K562 (cell line): ENCODE data around the gene KCNQ2. TPM values are rescaled to one million over a fixed set of nuclear protein-coding genes. Genes with fewer than 3 reads are reported as not detected.

Experiments used
- ATAC-seq: fragments of 200-7000 bp; cut with Tn5 transposase; 3 replicates; pipeline ENCODE4 v1.9.1; 2020; ENCODE audit warnings: moderate library complexity
- BruUV-seq: library from RNA; stranded (reverse); fragments of 400-500 nt; replicated peaks from 2 replicates; lab custom pipeline; 2021; lab: Mats Ljungman, UMichigan
- CTCF ChIA-PET: fragments of 300-600 bp; formaldehyde crosslinking; extraction: SDS; loops from one replicate; lab custom pipeline; 2021; ENCODE audit warnings: low intra/inter-chr PET ratio; lab: Yijun Ruan, JAX
- POLR2A ChIA-PET: fragments of 300-600, 350-650 bp; sonication (Branson Sonifier 250); formaldehyde crosslinking; extraction: SDS; loops from one replicate; lab custom pipeline; 2021; ENCODE audit warnings: antibody characterized with exemption, inconsistent platforms; lab: Yijun Ruan, JAX
- DNase-seq, 4 experiments: peaks; one replicate each; pipeline versions ENCODE4 v3.0.0 to v3.0.0-alpha.2; 2011 to 2018; ENCODE audit warnings: low spot score in 3 of 4, mixed read lengths in 3 of 4; ENCODE audit errors: extremely low read depth in 1 of 4
- FAIRE-seq: peaks from 2 replicates; lab custom pipeline; 2011; peaks lifted over from hg19 to GRCh38; lab: Jason Lieb, UNC
- H2AFZ ChIP-seq: 2 replicates; pipeline ENCODE4 v1.6.0; 2011; ENCODE audit warnings: low read depth, low read length, control low read depth, inconsistent platforms
- H3K27ac ChIP-seq: fragments of 200-600 bp; 3 replicates; pipeline ENCODE4 v1.8.0; 2011; ENCODE audit warnings: low read depth, mild to moderate bottlenecking, control low read depth, inconsistent platforms, low read length, moderate library complexity, mixed read lengths; ENCODE audit errors: extremely low read depth
- H3K27me3 ChIP-seq, 2 experiments: fragments of 300-600 bp in 1 of 2; 2 replicates in 1 of 2; 3 replicates in 1 of 2; pipeline versions ENCODE4 v1.6.0 to v1.8.0; 2011; ENCODE audit warnings: inconsistent platforms in 2 of 2, low read length in 2 of 2, mild to moderate bottlenecking in 1 of 2, mixed read lengths in 1 of 2, moderate library complexity in 1 of 2; ENCODE audit not compliant: control insufficient read depth in 2 of 2, insufficient read depth in 2 of 2
- H3K36me3 ChIP-seq: fragments of 300-600 bp; 3 replicates; pipeline ENCODE4 v1.8.0; 2011; ENCODE audit warnings: mild to moderate bottlenecking, low read length, inconsistent platforms; ENCODE audit not compliant: control insufficient read depth, insufficient read depth
- H3K4me1 ChIP-seq, 2 experiments: fragments of 200-600 bp in 1 of 2; replicated peaks in 1 of 2; 2 replicates in 1 of 2; 3 replicates in 1 of 2; pipeline versions ENCODE4 v1.5.1 to v1.8.0; 2011; ENCODE audit warnings: inconsistent platforms in 2 of 2, low read length in 2 of 2, mild to moderate bottlenecking in 1 of 2, mixed read lengths in 1 of 2, moderate library complexity in 1 of 2; ENCODE audit not compliant: control insufficient read depth in 2 of 2, insufficient read depth in 2 of 2
- H3K4me2 ChIP-seq: 2 replicates; pipeline ENCODE4 v1.6.1; 2011; ENCODE audit warnings: low read length, control low read depth, inconsistent platforms, mixed read lengths; ENCODE audit not compliant: insufficient read depth
- H3K4me3 ChIP-seq: fragments of 200-600 bp; sonication (generic), shearing (Covaris generic); 2 replicates; pipeline ENCODE4 v1.5.1; 2016; ENCODE audit warnings: control low read depth, inconsistent platforms
- H3K79me2 ChIP-seq: fragments of 200-600 bp; 3 replicates; pipeline ENCODE4 v1.8.0; 2011; ENCODE audit warnings: low read length, inconsistent platforms; ENCODE audit not compliant: control insufficient read depth, insufficient read depth
- H3K9ac ChIP-seq, 2 experiments: 2 replicates each; pipeline versions ENCODE4 v1.6.0 to v1.6.1; 2011; ENCODE audit warnings: low read depth in 2 of 2, low read length in 2 of 2, control low read depth in 1 of 2, inconsistent platforms in 1 of 2, mild to moderate bottlenecking in 1 of 2, mixed read lengths in 1 of 2; ENCODE audit not compliant: insufficient read depth in 1 of 2
- H3K9me1 ChIP-seq: one replicate; pipeline ENCODE4 v1.6.0; 2011; ENCODE audit warnings: inconsistent platforms, mild to moderate bottlenecking, low read length, moderate library complexity; ENCODE audit not compliant: control insufficient read depth, insufficient read depth
- H3K9me3 ChIP-seq: replicated peaks from 2 replicates; pipeline ENCODE4 v1.5.1; 2011; ENCODE audit warnings: low read depth, low read length, inconsistent platforms; ENCODE audit not compliant: control insufficient read depth, insufficient read depth
- H4K20me1 ChIP-seq: replicated peaks from 2 replicates; pipeline ENCODE4 v1.6.1; 2011; ENCODE audit warnings: low read length, inconsistent platforms, mixed read lengths; ENCODE audit not compliant: control insufficient read depth, insufficient read depth
- BCL6 ChIP-seq: fragments of 250-450 bp; sonication (Bioruptor Pico); IDR thresholded peaks from 2 replicates; pipeline ENCODE4 v1.4.0; 2020
- BCOR ChIP-seq: fragments of 450-650 bp; IDR thresholded peaks from 2 replicates; pipeline ENCODE4 v1.6.1; 2016
- ETV6 ChIP-seq, 3 experiments: fragments of 150-350 bp in 1 of 3; sonication (generic) in 1 of 3; formaldehyde crosslinking in 1 of 3; IDR thresholded peaks; 2 replicates each; pipeline versions ENCODE4 v1.6.1 to v1.8.0; 2014 to 2022; ENCODE audit warnings: borderline replicate concordance in 2 of 3, low read depth in 2 of 3, antibody characterized with exemption in 1 of 3, low read length in 1 of 3, mild to moderate bottlenecking in 1 of 3, missing genetic modification reagents in 1 of 3
- MIER1 ChIP-seq: fragments of 450-650 bp; IDR thresholded peaks from 2 replicates; pipeline ENCODE4 v1.6.1; 2016; ENCODE audit warnings: antibody characterized with exemption, mild to moderate bottlenecking, low read depth
- SAP30 ChIP-seq: fragments of 200-600 bp; sonication (generic); IDR thresholded peaks from 2 replicates; pipeline ENCODE4 v1.6.1; 2012; ENCODE audit warnings: borderline replicate concordance, low read depth, mild to moderate bottlenecking, moderate library complexity, low read length, control low read depth, inconsistent platforms; ENCODE audit not compliant: insufficient read depth, poor library complexity, severe bottlenecking
- TOE1 ChIP-seq, 2 experiments: fragments of 450-650 bp in 1 of 2; sonication (generic) in 1 of 2; formaldehyde crosslinking in 1 of 2; IDR thresholded peaks; 2 replicates each; pipeline versions ENCODE4 v1.7.1 to v1.8.0; 2016 to 2022; ENCODE audit warnings: borderline replicate concordance in 2 of 2, mild to moderate bottlenecking in 2 of 2, antibody characterized with exemption in 1 of 2, inconsistent platforms in 1 of 2, low read depth in 1 of 2, missing genetic modification reagents in 1 of 2, moderate library complexity in 1 of 2
- ZBTB8A ChIP-seq: fragments of 450-650 bp; IDR thresholded peaks from 2 replicates; pipeline ENCODE4 v1.6.1; 2018; ENCODE audit warnings: mild to moderate bottlenecking, moderate library complexity; ENCODE audit not compliant: partially characterized antibody
- ZNF668 ChIP-seq: fragments of 250-450 bp; sonication (Bioruptor Pico); IDR thresholded peaks from 2 replicates; pipeline ENCODE4 v1.8.0; 2022; ENCODE audit warnings: mild to moderate bottlenecking, inconsistent platforms
- ZNF780A ChIP-seq: fragments of 250-450 bp; sonication (Bioruptor Pico); IDR thresholded peaks from 2 replicates; pipeline ENCODE4 v1.5.0; 2021; ENCODE audit warnings: mild to moderate bottlenecking
- WGBS: fragments of 100-300 bp; shearing (Covaris generic); methylation state at CpG from one replicate; pipeline ENCODE4 v1.1.6; 2016; ENCODE audit warnings: low coverage, mixed read lengths; ENCODE audit not compliant: insufficient coverage; ENCODE audit errors: missing lambda C conversion rate; 5-methylcytosine and 5-hydroxymethylcytosine counted together
- in situ Hi-C: fragments of 300-500 bp; cut with MboI; formaldehyde crosslinking; loops from 4 replicates; pipeline ENCODE4 v1.15.0; 2018; ENCODE audit warnings: inconsistent platforms, mixed read lengths
- intact Hi-C: fragments of 100-400 bp; cut with micrococcal nuclease; formaldehyde crosslinking; loops from 2 replicates; pipeline ENCODE4 v1.14.2; 2022
- polyA plus RNA-seq, 8 experiments: library from polyadenylated mRNA; depleted of rRNA in 4 of 8; stranded (reverse) in 5 of 8; unstranded in 3 of 8; fragments of >200 nt; fragmentation: Nextera tagmentation in 2 of 8; fragmentation: Illumina TruSeq in 1 of 8; extraction: Ambion mirVana in 2 of 8; extraction: Trizol in 1 of 8; gene quantifications; 2 replicates each; pipeline versions ENCODE4 v1.2.1 to v1.2.3, GENCODE V29; 2011 to 2014; ENCODE audit warnings: inconsistent platforms in 1 of 8, missing spikeins in 1 of 8
- total RNA-seq, 7 experiments: library from RNA; depleted of rRNA in 6 of 7; stranded (reverse); fragments of >200 nt in 6 of 7; fragmentation: Illumina TruSeq in 2 of 7; extraction: Trizol in 2 of 7; gene quantifications; 2 replicates each; pipeline versions ENCODE4 v1.2.1 to v1.2.3, GENCODE V29; 2011 to 2021; ENCODE audit warnings: low replicate concordance in 1 of 7
- TF ChIP-seq, protein P1 (sequence below): fragments of 250-450 bp; sonication (Bioruptor Pico); IDR thresholded peaks from 2 replicates; pipeline ENCODE4 v1.5.0; 2021; ENCODE audit warnings: mild to moderate bottlenecking, moderate library complexity
- TF ChIP-seq, protein P2 (sequence below): fragments of 450-650 bp; IDR thresholded peaks from one replicate; pipeline ENCODE4 v1.6.1; 2018; ENCODE audit warnings: mild to moderate bottlenecking, moderate library complexity; ENCODE audit not compliant: partially characterized antibody
- TF ChIP-seq, protein P3 (sequence below): sonication (generic); formaldehyde crosslinking; IDR thresholded peaks from 2 replicates; pipeline ENCODE4 v1.5.0; 2020; ENCODE audit warnings: missing genetic modification reagents

The KCNQ2 gene
- total and polyA plus RNA-seq, 9 of the 15 experiments (the other 6 are each of a cell fraction or from before 2014, with no cell fraction given), result 0.13 to 0.16 TPM; not detected in 7

DNA sequence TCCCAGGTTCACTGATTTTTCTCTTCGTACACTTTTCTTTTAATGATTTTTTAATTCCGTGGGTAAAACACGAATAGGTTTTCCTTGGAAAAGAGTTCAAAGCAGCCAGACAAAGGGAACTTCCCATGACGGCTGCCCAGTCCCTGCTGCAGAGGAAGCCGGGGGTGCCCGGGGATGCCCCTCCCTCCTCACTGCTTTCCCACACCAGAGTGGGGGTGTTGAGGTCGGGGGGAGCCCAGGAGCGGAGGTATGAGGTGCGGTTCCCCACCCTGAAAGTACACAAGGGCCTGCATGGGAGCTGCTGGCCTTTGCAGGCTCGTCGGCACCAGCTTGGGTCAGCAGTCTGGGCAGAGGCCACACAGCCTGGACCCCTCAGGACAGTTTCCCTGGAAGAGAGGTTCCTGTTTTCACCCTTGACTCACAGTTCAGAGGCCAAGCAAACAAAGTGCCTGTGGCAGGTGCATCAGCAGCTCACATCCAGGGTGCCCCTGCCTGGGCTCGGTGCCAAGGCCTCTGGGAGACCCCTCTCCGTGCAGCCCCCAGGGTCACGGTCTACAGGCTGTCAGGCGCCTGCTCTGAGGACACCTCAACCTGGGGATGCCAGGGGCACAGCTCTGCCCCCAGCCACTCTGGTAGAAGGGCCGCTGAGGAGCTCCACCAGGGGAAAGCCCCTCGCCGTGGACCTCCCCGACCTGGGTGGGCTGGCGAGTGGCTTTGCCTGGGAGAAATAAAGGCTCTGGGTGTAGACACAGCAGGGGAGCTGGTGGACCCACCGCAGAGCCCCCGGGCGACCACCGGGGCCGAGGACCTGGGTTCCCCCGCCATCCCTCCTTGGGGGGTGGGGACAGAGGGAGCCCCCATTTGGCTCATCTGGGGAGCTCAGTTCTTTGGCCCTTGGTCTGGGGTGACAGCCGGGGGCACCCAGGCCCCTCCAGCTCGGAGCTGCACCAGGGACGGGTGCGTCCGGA is 95.9 kb downstream of the KCNQ2 start (continued):
- TF ChIP-seq MIER1, result no peak

DNA sequence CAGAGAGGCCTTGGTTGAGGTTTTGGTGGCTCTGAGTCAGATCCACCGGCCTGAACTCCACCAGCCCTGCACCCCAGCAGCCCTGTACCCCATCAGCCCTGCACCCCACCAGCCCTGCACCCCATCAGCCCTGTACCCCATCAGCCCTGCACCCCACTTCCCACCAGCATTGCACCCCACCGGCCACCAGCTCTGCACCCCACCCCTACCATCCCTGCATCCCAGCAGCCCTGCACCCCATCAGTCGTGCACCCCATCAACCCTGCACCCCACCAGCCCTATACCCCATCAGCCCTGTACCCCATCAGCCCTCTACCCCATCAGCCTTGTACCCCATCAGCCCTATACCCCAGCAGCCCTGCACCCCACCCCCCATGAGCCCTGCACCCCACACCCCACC is 97.0 kb downstream of the KCNQ2 start:
- H3K9ac ChIP-seq, result no peak overlapping the region
- no TSS peak for BruUV-seq
- DNase-seq, result no peak
- no peak for FAIRE-seq
- no peaks in the 10 kb centered on the region for H3K9me3 ChIP-seq
- no peak overlapping the region for H2AFZ ChIP-seq
- in situ Hi-C loops (no loop called here), intact Hi-C loops (no loop called here)
- H3K27ac ChIP-seq, result no peak overlapping the region
- POLR2A ChIA-PET, result no interaction called here
- H3K4me3 ChIP-seq, result no peak overlapping the region
- peaks cover 6 to 78% of the 10 kb centered on the region in 2 experiments; a peak in 4 of 5 replicates for H3K27me3 ChIP-seq
- peaks cover 0 to 4% of the 10 kb centered on the region in 2 experiments; a peak in 2 of 5 replicates for H3K4me1 ChIP-seq
- no peaks in the 10 kb centered on the region for H3K9me1 ChIP-seq
- WGBS, result no CpG with 5 or more reads among the region's 3 CpGs
- ATAC-seq, result no peak
- no peaks in the 10 kb centered on the region for H3K36me3 ChIP-seq
- H4K20me1 ChIP-seq, result peaks cover 11% of the 10 kb centered on the region; the same call in 1 of the 2 replicates
- H3K79me2 ChIP-seq, result no peaks in the 10 kb centered on the region
- CTCF ChIA-PET, result no interaction called here
- H3K4me2 ChIP-seq, result no peak overlapping the region
- TF ChIP-seq, protein P1, sequence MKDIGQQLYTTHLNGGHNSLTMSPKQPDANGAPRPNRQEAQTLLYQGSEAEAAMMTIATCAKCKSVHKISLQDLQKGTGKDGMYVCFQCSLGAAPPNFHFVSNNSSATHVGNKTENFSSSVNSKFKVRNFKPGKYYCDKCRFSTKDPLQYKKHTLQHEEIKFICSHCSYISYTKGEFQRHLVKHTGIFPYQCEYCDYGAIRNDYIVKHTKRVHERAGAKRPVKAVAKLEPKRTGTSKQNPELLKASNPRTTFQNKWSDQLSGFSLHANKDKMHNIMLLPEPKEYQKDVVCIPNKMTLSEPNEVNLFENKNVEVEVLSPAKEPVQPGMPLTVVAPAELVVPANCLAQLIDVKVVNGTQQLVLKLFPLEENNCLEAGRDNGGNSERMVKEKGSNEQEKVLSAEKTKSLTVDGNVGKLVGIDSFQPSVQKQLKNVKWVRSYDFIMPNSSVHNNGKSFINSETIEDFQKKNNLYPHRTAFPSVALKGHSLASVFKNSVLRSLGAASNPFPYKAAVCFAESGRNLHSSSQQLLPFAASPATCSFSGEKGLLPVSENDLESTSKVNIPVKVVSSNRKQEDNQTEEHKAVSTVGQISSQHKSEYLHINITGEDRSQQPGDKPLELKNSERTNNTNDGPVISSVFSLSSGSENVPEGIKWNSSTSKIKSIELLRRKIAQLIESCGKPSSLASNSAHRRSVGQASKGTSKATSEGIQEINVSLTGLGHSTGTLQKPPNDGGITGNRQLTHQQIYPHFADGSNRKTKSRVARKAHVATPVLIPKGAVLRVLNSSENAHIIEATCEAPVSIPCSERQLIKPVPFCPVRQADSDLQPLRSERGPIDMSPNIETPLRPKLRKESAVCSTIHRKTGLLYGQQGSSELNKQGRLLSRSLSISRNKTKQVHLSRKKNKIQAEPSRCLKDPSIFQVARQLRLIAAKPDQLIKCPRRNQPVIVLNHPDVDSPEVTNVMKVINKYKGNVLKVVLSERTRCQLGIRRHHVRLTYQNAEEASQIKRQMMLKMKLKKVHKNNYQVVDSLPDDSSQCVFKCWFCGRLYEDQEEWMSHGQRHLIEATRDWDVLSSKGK (CRISPR knock-in tag), result no peak
- TF ChIP-seq ZNF780A (CRISPR knock-in tag) (no peak), BCL6 (CRISPR knock-in tag) (no peak), ZNF668 (no peak), SAP30 (no peak), BCOR (no peak), ZBTB8A (no peak), ETV6 (IDR thresholded peaks at IDR 0.05; ENCODE audit: borderline replicate concordance in 1 of 2, low read depth in 2 of 2, low read length in 1 of 2) (no peak), ETV6 (CRISPR knock-in tag; IDR thresholded peaks at IDR 0.05; ENCODE audit: borderline replicate concordance) (no peak), TOE1 (IDR thresholded peaks at IDR 0.05; ENCODE audit: borderline replicate concordance) (no peak), TOE1 (CRISPR knock-in tag; IDR thresholded peaks at IDR 0.05; ENCODE audit: borderline replicate concordance, low read depth) (no peak)
- TF ChIP-seq, protein P2, sequence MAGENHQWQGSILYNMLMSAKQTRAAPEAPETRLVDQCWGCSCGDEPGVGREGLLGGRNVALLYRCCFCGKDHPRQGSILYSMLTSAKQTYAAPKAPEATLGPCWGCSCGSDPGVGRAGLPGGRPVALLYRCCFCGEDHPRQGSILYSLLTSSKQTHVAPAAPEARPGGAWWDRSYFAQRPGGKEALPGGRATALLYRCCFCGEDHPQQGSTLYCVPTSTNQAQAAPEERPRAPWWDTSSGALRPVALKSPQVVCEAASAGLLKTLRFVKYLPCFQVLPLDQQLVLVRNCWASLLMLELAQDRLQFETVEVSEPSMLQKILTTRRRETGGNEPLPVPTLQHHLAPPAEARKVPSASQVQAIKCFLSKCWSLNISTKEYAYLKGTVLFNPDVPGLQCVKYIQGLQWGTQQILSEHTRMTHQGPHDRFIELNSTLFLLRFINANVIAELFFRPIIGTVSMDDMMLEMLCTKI, result no peak
- TF ChIP-seq, protein P3, sequence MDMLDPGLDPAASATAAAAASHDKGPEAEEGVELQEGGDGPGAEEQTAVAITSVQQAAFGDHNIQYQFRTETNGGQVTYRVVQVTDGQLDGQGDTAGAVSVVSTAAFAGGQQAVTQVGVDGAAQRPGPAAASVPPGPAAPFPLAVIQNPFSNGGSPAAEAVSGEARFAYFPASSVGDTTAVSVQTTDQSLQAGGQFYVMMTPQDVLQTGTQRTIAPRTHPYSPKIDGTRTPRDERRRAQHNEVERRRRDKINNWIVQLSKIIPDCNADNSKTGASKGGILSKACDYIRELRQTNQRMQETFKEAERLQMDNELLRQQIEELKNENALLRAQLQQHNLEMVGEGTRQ (CRISPR knock-in tag), result no peak
